OCI-LY1 (cell line): ENCODE results near the gene CCDC91.

Source experiments
- H2AFZ ChIP-seq: fragments of 200-600 bp; sonication (generic), shearing (Covaris generic); 2 replicates; pipeline ENCODE4 v1.6.0; 2014; ENCODE audit warnings: antibody characterized with exemption, mild to moderate bottlenecking, low read length
- H3F3A ChIP-seq: fragments of 200-600 bp; sonication (generic), shearing (Covaris generic); 2 replicates; pipeline ENCODE4 v1.6.0; 2014; ENCODE audit warnings: mild to moderate bottlenecking, antibody characterized with exemption, low read length, moderate library complexity; ENCODE audit not compliant: insufficient read depth
- H3K27ac ChIP-seq: fragments of 200-600 bp; sonication (generic); 2 replicates; pipeline ENCODE4 v1.5.1; 2014; ENCODE audit warnings: low read length, mixed run types, mild to moderate bottlenecking, low read depth; ENCODE audit not compliant: poor library complexity, severe bottlenecking
- H3K27me3 ChIP-seq: fragments of 200-600 bp; sonication (generic); 2 replicates; pipeline ENCODE4 v1.6.0; 2014; ENCODE audit warnings: antibody characterized with exemption, mild to moderate bottlenecking, low read length, moderate library complexity; ENCODE audit not compliant: insufficient read depth
- H3K36me3 ChIP-seq: fragments of 200-600 bp; sonication (generic); 2 replicates; pipeline ENCODE4 v1.6.1; 2014; ENCODE audit warnings: mild to moderate bottlenecking, antibody characterized with exemption, low read length, moderate library complexity, mixed read lengths; ENCODE audit not compliant: insufficient read depth
- H3K4me1 ChIP-seq: fragments of 200-600 bp; sonication (generic); 2 replicates; pipeline ENCODE4 v1.5.1; 2014; ENCODE audit warnings: mild to moderate bottlenecking, low read length, moderate library complexity; ENCODE audit not compliant: insufficient read depth, severe bottlenecking
- H3K4me2 ChIP-seq: fragments of 200-600 bp; sonication (generic), shearing (Covaris generic); 2 replicates; pipeline ENCODE4 v1.6.1; 2014; ENCODE audit warnings: low read length
- H3K4me3 ChIP-seq: fragments of 200-600 bp; sonication (generic); 2 replicates; pipeline ENCODE4 v1.5.1; 2014; ENCODE audit warnings: low read length, low read depth, mild to moderate bottlenecking, mixed read lengths; ENCODE audit not compliant: poor library complexity, severe bottlenecking
- H3K79me2 ChIP-seq: fragments of 200-600 bp; shearing (Covaris generic); 2 replicates; pipeline ENCODE4 v1.6.1; 2016; ENCODE audit warnings: mixed run types, low read length, mixed read lengths; ENCODE audit not compliant: insufficient read depth
- H3K9ac ChIP-seq: fragments of 200-600 bp; sonication (generic), shearing (Covaris generic); 2 replicates; pipeline ENCODE4 v1.6.1; 2014; ENCODE audit warnings: mild to moderate bottlenecking, low read length, mixed read lengths
- H3K9me2 ChIP-seq: fragments of 200-600 bp; sonication (generic), shearing (Covaris generic); 2 replicates; pipeline ENCODE4 v1.6.1; 2014; ENCODE audit warnings: low read depth, mild to moderate bottlenecking, low read length, mixed read lengths
- H3K9me3 ChIP-seq: fragments of 200-600 bp; shearing (Covaris generic); 2 replicates; pipeline ENCODE4 v1.6.1; 2014; ENCODE audit warnings: low read length, mixed read lengths
- H4K20me1 ChIP-seq: fragments of 200-600 bp; sonication (generic), shearing (Covaris generic); 2 replicates; pipeline ENCODE4 v1.6.0; 2016; ENCODE audit warnings: mild to moderate bottlenecking, low read length; ENCODE audit not compliant: insufficient read depth
- CTCF ChIP-seq: fragments of 200-600 bp; sonication (generic), shearing (Covaris generic); IDR thresholded peaks from 2 replicates; pipeline ENCODE4 v1.5.1; 2017; ENCODE audit warnings: mild to moderate bottlenecking, antibody characterized with exemption, low read length, moderate library complexity, mixed read lengths
- EZH2 ChIP-seq: fragments of 200-600 bp; sonication (generic), shearing (Covaris generic); IDR thresholded peaks from 2 replicates; pipeline ENCODE4 v1.8.0; 2017; ENCODE audit warnings: borderline replicate concordance, mixed run types, mild to moderate bottlenecking, antibody characterized with exemption, low read length, moderate library complexity, mixed read lengths

Gene CCDC91

GRCh38 chr12:28161697-28162096 is 28.6 kb upstream of the CCDC91 start:
- no peaks in the 10 kb centered on the region for H3K9me2 ChIP-seq
- H3K79me2 ChIP-seq, result no peaks in the 10 kb centered on the region
- no peak overlapping the region for H3K9ac ChIP-seq
- H3K4me3 ChIP-seq, result no peak overlapping the region
- H3K4me1 ChIP-seq, result no peaks in the 10 kb centered on the region
- no peaks in the 10 kb centered on the region for H3K36me3 ChIP-seq
- H4K20me1 ChIP-seq, result no peaks in the 10 kb centered on the region
- no peak overlapping the region for H3K27ac ChIP-seq
- no peak overlapping the region for H2AFZ ChIP-seq
- TF ChIP-seq EZH2, result no peak
- TF ChIP-seq CTCF, result no peak
- H3K27me3 ChIP-seq, result no peaks in the 10 kb centered on the region
- H3K4me2 ChIP-seq, result no peak overlapping the region
- H3K9me3 ChIP-seq, result no peaks in the 10 kb centered on the region
- H3F3A ChIP-seq, result no peaks in the 10 kb centered on the region

GRCh38 chr12:28162697-28163096 is 27.6 kb upstream of the CCDC91 start:
- H3K4me1 ChIP-seq, result no peaks in the 10 kb centered on the region
- TF ChIP-seq EZH2, result no peak
- no peak for TF ChIP-seq CTCF
- no peaks in the 10 kb centered on the region for H3K9me3 ChIP-seq
- H3K9ac ChIP-seq, result no peak overlapping the region
- H3K4me2 ChIP-seq, result no peak overlapping the region
- no peaks in the 10 kb centered on the region for H3K9me2 ChIP-seq
- H4K20me1 ChIP-seq, result no peaks in the 10 kb centered on the region
- H2AFZ ChIP-seq, result no peak overlapping the region
- H3F3A ChIP-seq, result no peaks in the 10 kb centered on the region
- no peaks in the 10 kb centered on the region for H3K36me3 ChIP-seq
- no peaks in the 10 kb centered on the region for H3K27me3 ChIP-seq
- H3K79me2 ChIP-seq, result no peaks in the 10 kb centered on the region
- H3K4me3 ChIP-seq, result no peak overlapping the region
- H3K27ac ChIP-seq, result no peak overlapping the region

- Histone ChIP-seq H3K4me2 (no peak overlapping the region), H3K9me3 (no peaks in the 10 kb centered on the region), H3K9me2 (no peaks in the 10 kb centered on the region)
Measured at GRCh38 chr12:28164644-28165275, 25.5 kb upstream of the CCDC91 start.

More at GRCh38 chr12:28164644-28165275, 25.5 kb upstream of the CCDC91 start:
- no peak for TF ChIP-seq CTCF
- no peak for TF ChIP-seq EZH2
- Histone ChIP-seq H3K4me3 (no peak overlapping the region), H3F3A (no peaks in the 10 kb centered on the region), H3K36me3 (no peaks in the 10 kb centered on the region), H3K4me1 (no peaks in the 10 kb centered on the region), H3K9ac (no peak overlapping the region), H2AFZ (no peak overlapping the region), H3K79me2 (no peaks in the 10 kb centered on the region), H4K20me1 (no peaks in the 10 kb centered on the region), H3K27me3 (no peaks in the 10 kb centered on the region), H3K27ac (no peak overlapping the region)
